HEK293 (cell line): ENCODE measurements around the gene NLE1.

Experiments
- CTCF ChIP-seq: fragments of 450-650 bp; formaldehyde crosslinking; IDR thresholded peaks from 2 replicates; pipeline ENCODE4 v1.5.1; 2016; ENCODE audit warnings: missing biosample characterization, missing genetic modification characterization
- GLI4 ChIP-seq: fragments of 450-650 bp; formaldehyde crosslinking; IDR thresholded peaks from 2 replicates; pipeline ENCODE4 v1.5.1; 2016; ENCODE audit warnings: missing biosample characterization, missing genetic modification characterization
- REST ChIP-seq: fragments of 450-650 bp; formaldehyde crosslinking; IDR thresholded peaks from 2 replicates; pipeline ENCODE4 v1.5.1; 2016; ENCODE audit warnings: missing biosample characterization, missing genetic modification characterization
- SP2 ChIP-seq: fragments of 450-650 bp; formaldehyde crosslinking; IDR thresholded peaks from 2 replicates; pipeline ENCODE4 v1.5.1; 2016; ENCODE audit warnings: missing biosample characterization, missing genetic modification characterization
- YY1 ChIP-seq: fragments of 450-650 bp; formaldehyde crosslinking; IDR thresholded peaks from 2 replicates; pipeline ENCODE4 v1.5.1; 2018; ENCODE audit warnings: missing biosample characterization, missing genetic modification characterization
- ZBTB7A ChIP-seq: fragments of 450-650 bp; formaldehyde crosslinking; IDR thresholded peaks from 2 replicates; pipeline ENCODE4 v1.5.1; 2016; ENCODE audit warnings: low read depth, missing biosample characterization, missing genetic modification characterization
- ZNF350 ChIP-seq: fragments of 450-650 bp; formaldehyde crosslinking; IDR thresholded peaks from 2 replicates; pipeline ENCODE4 v1.5.0; 2017; ENCODE audit warnings: missing biosample characterization, mild to moderate bottlenecking, missing genetic modification characterization
- ZNF354C ChIP-seq: fragments of 450-650 bp; formaldehyde crosslinking; IDR thresholded peaks from 2 replicates; pipeline ENCODE4 v1.5.1; 2016; ENCODE audit warnings: missing biosample characterization, missing genetic modification characterization, low read depth, borderline replicate concordance
- ZNF561 ChIP-seq: fragments of 450-650 bp; IDR thresholded peaks from 2 replicates; pipeline ENCODE4 v1.5.1; 2018; ENCODE audit warnings: missing biosample characterization, missing genetic modification characterization, borderline replicate concordance
- ZNF600 ChIP-seq: fragments of 450-650 bp; formaldehyde crosslinking; IDR thresholded peaks from 2 replicates; pipeline ENCODE4 v1.5.1; 2016; ENCODE audit warnings: missing biosample characterization, missing genetic modification characterization
- ZSCAN18 ChIP-seq: fragments of 450-650 bp; formaldehyde crosslinking; IDR thresholded peaks from 2 replicates; pipeline ENCODE4 v1.5.1; 2016; ENCODE audit warnings: missing biosample characterization, missing genetic modification characterization
- TF ChIP-seq, protein P1 (sequence below): fragments of 450-650 bp; IDR thresholded peaks from 2 replicates; pipeline ENCODE4 v1.5.1; 2018; ENCODE audit warnings: missing biosample characterization, mild to moderate bottlenecking, missing genetic modification characterization
- TF ChIP-seq, protein P2 (sequence below): fragments of 450-650 bp; formaldehyde crosslinking; optimal IDR thresholded peaks from 2 replicates; pipeline ENCODE3; 2016; ENCODE audit warnings: missing biosample characterization, mild to moderate bottlenecking, missing genetic modification characterization

- TF ChIP-seq SP2 (tag by site-specific recombination): no peak
- no peak for TF ChIP-seq CTCF (tag by site-specific recombination)
- TF ChIP-seq ZNF354C (tag by site-specific recombination): no peak
- TF ChIP-seq GLI4 (tag by site-specific recombination): no peak
- TF ChIP-seq ZSCAN18: no peak
- TF ChIP-seq ZNF561 (tag by site-specific recombination): no peak
- TF ChIP-seq, protein P1, sequence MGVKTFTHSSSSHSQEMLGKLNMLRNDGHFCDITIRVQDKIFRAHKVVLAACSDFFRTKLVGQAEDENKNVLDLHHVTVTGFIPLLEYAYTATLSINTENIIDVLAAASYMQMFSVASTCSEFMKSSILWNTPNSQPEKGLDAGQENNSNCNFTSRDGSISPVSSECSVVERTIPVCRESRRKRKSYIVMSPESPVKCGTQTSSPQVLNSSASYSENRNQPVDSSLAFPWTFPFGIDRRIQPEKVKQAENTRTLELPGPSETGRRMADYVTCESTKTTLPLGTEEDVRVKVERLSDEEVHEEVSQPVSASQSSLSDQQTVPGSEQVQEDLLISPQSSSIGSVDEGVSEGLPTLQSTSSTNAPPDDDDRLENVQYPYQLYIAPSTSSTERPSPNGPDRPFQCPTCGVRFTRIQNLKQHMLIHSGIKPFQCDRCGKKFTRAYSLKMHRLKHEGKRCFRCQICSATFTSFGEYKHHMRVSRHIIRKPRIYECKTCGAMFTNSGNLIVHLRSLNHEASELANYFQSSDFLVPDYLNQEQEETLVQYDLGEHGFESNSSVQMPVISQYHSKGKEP (tag by site-specific recombination): no peak
- TF ChIP-seq ZNF600 (tag by site-specific recombination): no peak
- no peak for TF ChIP-seq YY1 (tag by site-specific recombination)
- no peak for TF ChIP-seq ZBTB7A (tag by site-specific recombination)
- TF ChIP-seq ZNF350 (tag by site-specific recombination): no peak
- TF ChIP-seq REST (tag by site-specific recombination): no peak
- TF ChIP-seq, protein P2, sequence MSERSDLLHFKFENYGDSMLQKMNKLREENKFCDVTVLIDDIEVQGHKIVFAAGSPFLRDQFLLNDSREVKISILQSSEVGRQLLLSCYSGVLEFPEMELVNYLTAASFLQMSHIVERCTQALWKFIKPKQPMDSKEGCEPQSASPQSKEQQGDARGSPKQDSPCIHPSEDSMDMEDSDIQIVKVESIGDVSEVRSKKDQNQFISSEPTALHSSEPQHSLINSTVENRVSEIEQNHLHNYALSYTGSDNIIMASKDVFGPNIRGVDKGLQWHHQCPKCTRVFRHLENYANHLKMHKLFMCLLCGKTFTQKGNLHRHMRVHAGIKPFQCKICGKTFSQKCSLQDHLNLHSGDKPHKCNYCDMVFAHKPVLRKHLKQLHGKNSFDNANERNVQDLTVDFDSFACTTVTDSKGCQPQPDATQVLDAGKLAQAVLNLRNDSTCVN: no peak
These were observed 12.7 kb downstream of the NLE1 start for GRCh38 chr17:35129154-35129972.
